ENCODE results near the gene ATP6V0C. TPM values are rescaled to one million over a fixed set of nuclear protein-coding genes. Genes with fewer than 3 reads are reported as not detected.

The ATP6V0C gene
- total and polyA plus RNA-seq, 2 of the 13 experiments (the other 11 are each of a cell fraction or from before 2014, with no cell fraction given): 10.4 to 20.1 TPM

DNA sequence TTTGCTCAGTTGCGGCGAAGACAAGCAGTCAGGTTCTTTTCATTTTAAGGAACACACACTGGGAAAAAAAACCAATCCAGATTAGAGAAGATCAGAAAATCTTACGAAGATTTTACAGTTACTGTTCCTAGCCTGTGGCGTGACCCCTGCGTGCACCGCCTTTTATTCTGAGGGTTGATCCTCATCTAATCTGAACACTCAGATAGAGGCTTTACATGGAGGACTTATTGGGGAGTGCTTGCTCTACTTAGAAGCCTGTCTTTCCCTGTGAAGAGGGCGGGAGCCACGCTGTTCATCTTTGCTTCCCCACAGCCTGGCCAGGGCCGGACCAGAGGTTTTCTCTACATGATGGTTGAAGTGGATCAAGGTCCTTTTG is 37.4 kb upstream of the ATP6V0C start:
- DNase-seq (ENCODE audit: low spot score): no peak
- WGBS (ENCODE audit: low lambda C conversion rate): 47% methylated on average over 8 of the region's 9 CpGs
- ChIA-PET POLR2A (interaction anchor here (1.0 kb wide), 2 partner anchors 56 to 225 kb away, joined by 4 to 8 read pairs; partner anchors contain the start of gene ECI1), CTCF (ENCODE audit: low intra/inter-chr PET ratio, low total read pairs) (no interaction called here)
- H3K79me2 ChIP-seq (ENCODE audit: insufficient read depth, low read length): peaks cover 27% of the 10 kb centered on the region
- peak overlapping the region; percentile 88 for H3K4me2 ChIP-seq (ENCODE audit: low read depth, low read length)
- TF ChIP-seq SIN3A (IDR thresholded peaks at IDR 0.05; ENCODE audit: borderline replicate concordance, low read depth, low read length): 0 out of 2 replicates have a peak, but pooled peaks have one; percentile 6
- peak; percentile 50 for TF ChIP-seq ZNF781 (CRISPR knock-in tag; IDR thresholded peaks at IDR 0.05; ENCODE audit: borderline replicate concordance, not compliant biosample characterization)
- TF ChIP-seq IKZF1 (IDR thresholded peaks at IDR 0.05): no peak
- 0 out of 2 replicates have a peak, but pooled peaks have one; percentile 9 for TF ChIP-seq NR2C2 (CRISPR knock-in tag; IDR thresholded peaks at IDR 0.05; ENCODE audit: borderline replicate concordance)
- TF ChIP-seq CREB1 (IDR thresholded peaks at IDR 0.05): no peak
- TF ChIP-seq CREB1 (CRISPR knock-in tag; IDR thresholded peaks at IDR 0.05): no peak
- H3K4me3 ChIP-seq (replicated peaks in 1 of 3; ENCODE audit: insufficient read depth in 1 of 3, low read depth in 2 of 3, low read length in 3 of 3): peak overlapping the region; percentile 74 to 85 (median 79)
- peaks cover 2 to 5% of the 10 kb centered on the region in 2 experiments; a peak in 2 of 5 replicates for H3K36me3 ChIP-seq (replicated peaks in 1 of 2; ENCODE audit: control insufficient read depth in 1 of 2, insufficient read depth in 2 of 2, low read length in 2 of 2)
- H4K20me1 ChIP-seq (ENCODE audit: insufficient read depth, low read length): peaks cover 20% of the 10 kb centered on the region
- FAIRE-seq: peak; percentile 85
- H3K4me1 ChIP-seq (ENCODE audit: insufficient read depth, low read length): peaks cover 63% of the 10 kb centered on the region
- H2AFZ ChIP-seq (ENCODE audit: low read length): no peak overlapping the region
- H3K27me3 ChIP-seq (ENCODE audit: control insufficient read depth in 1 of 2, insufficient read depth in 2 of 2, low read length in 2 of 2): peaks cover 0 to 3% of the 10 kb centered on the region in 2 experiments; a peak in 2 of 5 replicates
- intact Hi-C loops (cut with micrococcal nuclease; ENCODE audit: unreplicated experiment) (no loop called here), in situ Hi-C loops (cut with HindIII; ENCODE audit: extremely low pct_ligation_motif_present, low pct_unique_long_range_greater_than_20kb) (no loop called here)
- peak; percentile 12; the same call in 2 of the 3 replicates for ATAC-seq
- peak overlapping the region; percentile 53 for H3K27ac ChIP-seq (ENCODE audit: extremely low read length, insufficient read depth, low read length)
- BruUV-seq (replicated peaks): no TSS peak
- H3K9me3 ChIP-seq (ENCODE audit: low read length): no peaks in the 10 kb centered on the region
- peak overlapping the region; percentile 71; the same call in 1 of the 2 replicates for H3K9ac ChIP-seq (ENCODE audit: insufficient read depth, low read depth, low read length)

DNA sequence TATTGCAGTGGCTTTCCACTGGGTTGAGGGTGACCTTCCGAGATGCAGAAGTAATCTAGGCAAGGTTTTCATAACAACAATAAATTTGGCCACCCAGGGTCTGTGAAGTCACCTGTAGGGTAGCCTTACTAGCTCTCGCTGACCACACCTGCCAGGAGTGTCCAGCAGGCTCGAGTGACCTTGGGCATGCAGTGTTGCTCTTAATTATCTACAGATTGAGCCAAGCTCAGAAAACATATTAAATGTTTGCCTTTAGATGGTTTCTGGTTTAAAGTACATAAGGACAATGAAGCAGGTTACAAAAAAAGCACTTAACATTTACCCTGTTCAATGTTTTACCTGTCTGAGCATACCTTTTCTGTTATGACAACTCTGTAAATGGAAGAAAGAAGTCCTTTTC is 37.0 kb upstream of the ATP6V0C start:
- Histone ChIP-seq H3K27me3 (ENCODE audit: control insufficient read depth in 1 of 2, insufficient read depth in 2 of 2, low read length in 2 of 2) (peaks cover 0 to 3% of the 10 kb centered on the region in 2 experiments; a peak in 2 of 5 replicates), H3K79me2 (ENCODE audit: insufficient read depth, low read length) (peaks cover 31% of the 10 kb centered on the region), H3K9ac (ENCODE audit: insufficient read depth, low read depth, low read length) (0 out of 2 replicates have a peak overlapping the region, but pooled peaks have one; percentile 2), H3K27ac (ENCODE audit: extremely low read length, insufficient read depth, low read length) (peak overlapping the region; percentile 53), H4K20me1 (ENCODE audit: insufficient read depth, low read length) (peaks cover 20% of the 10 kb centered on the region), H3K4me2 (ENCODE audit: low read depth, low read length) (peak overlapping the region; percentile 88), H3K36me3 (replicated peaks in 1 of 2; ENCODE audit: control insufficient read depth in 1 of 2, insufficient read depth in 2 of 2, low read length in 2 of 2) (peaks cover 2 to 5% of the 10 kb centered on the region in 2 experiments; a peak in 2 of 5 replicates), H3K4me1 (ENCODE audit: insufficient read depth, low read length) (peaks cover 63% of the 10 kb centered on the region), H3K4me3 (replicated peaks in 1 of 3; ENCODE audit: insufficient read depth in 1 of 3, low read depth in 2 of 3, low read length in 3 of 3) (peak overlapping the region in 2 of 3 experiments; percentile 79 to 85; a peak in 2 of 6 replicates), H2AFZ (ENCODE audit: low read length) (no peak overlapping the region), H3K9me3 (ENCODE audit: low read length) (no peaks in the 10 kb centered on the region)
- intact Hi-C loops (cut with micrococcal nuclease; ENCODE audit: unreplicated experiment): no loop called here
- WGBS (ENCODE audit: low lambda C conversion rate): 0% methylated on average over 3 of the region's 3 CpGs
- CTCF ChIA-PET (ENCODE audit: low intra/inter-chr PET ratio, low total read pairs): no interaction called here
- POLR2A ChIA-PET: interaction anchor here (1.0 to 1.5 kb wide), 2 partner anchors 56 to 225 kb away, joined by 4 to 8 read pairs; partner anchors contain the start of gene ECI1
- ATAC-seq: no peak
- in situ Hi-C loops (cut with HindIII; ENCODE audit: extremely low pct_ligation_motif_present, low pct_unique_long_range_greater_than_20kb): no loop called here
- FAIRE-seq: no peak
- peak; percentile 34 for DNase-seq (ENCODE audit: low spot score)
- BruUV-seq (replicated peaks): TSS peak; percentile 48
- TF ChIP-seq ZNF788 (CRISPR knock-in tag; IDR thresholded peaks at IDR 0.05; ENCODE audit: borderline replicate concordance): no peak
- TF ChIP-seq, protein P1, sequence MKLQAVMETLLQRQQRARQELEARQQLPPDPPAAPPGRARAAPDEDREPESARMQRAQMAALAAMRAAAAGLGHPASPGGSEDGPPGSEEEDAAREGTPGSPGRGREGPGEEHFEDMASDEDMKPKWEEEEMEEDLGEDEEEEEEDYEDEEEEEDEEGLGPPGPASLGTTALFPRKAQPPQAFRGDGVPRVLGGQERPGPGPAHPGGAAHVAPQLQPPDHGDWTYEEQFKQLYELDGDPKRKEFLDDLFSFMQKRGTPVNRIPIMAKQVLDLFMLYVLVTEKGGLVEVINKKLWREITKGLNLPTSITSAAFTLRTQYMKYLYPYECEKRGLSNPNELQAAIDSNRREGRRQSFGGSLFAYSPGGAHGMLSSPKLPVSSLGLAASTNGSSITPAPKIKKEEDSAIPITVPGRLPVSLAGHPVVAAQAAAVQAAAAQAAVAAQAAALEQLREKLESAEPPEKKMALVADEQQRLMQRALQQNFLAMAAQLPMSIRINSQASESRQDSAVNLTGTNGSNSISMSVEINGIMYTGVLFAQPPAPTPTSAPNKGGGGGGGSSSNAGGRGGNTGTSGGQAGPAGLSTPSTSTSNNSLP (IDR thresholded peaks at IDR 0.05; ENCODE audit: low read depth, low read length): peak; percentile 32; the same call in 1 of the 2 replicates
- no peak for TF ChIP-seq ZNF17 (CRISPR knock-in tag; IDR thresholded peaks at IDR 0.05)
- no peak for TF ChIP-seq ZBTB42 (CRISPR knock-in tag; IDR thresholded peaks at IDR 0.05)
- TF ChIP-seq SOX13 (IDR thresholded peaks at IDR 0.05): no peak
- peak in 1 of 2 experiments; percentile 66; a peak in 2 of 4 replicates for TF ChIP-seq SOX13 (CRISPR knock-in tag; conservative IDR thresholded peaks at IDR 0.05 in 1 of 2, IDR thresholded peaks at IDR 0.05 in 1 of 2)
- no peak for TF ChIP-seq SOX6 (IDR thresholded peaks at IDR 0.05)
- TF ChIP-seq SOX6 (CRISPR knock-in tag; IDR thresholded peaks at IDR 0.05): peak; percentile 72; the same call in 1 of the 2 replicates
- TF ChIP-seq ZNF296 (CRISPR knock-in tag; conservative IDR thresholded peaks at IDR 0.05): peak; percentile 77; the same call in 1 of the 2 replicates
